Activated naive CD4-positive, alpha-beta T cell treated with anti-CD3 and anti-CD28 coated beads, Interleukin-2, amount 10 ng/mL, durations not matched to agents 7 days and 5 days (primary cell): ENCODE measurements around the gene WDR88.
A peak's percentile ranks its signal among the peaks of the same experiment; 100 is the strongest.

Experiments
- CTCF ChIA-PET: fragments of 350-600 bp; sonication (Branson Sonifier 250); formaldehyde crosslinking; loops from one replicate; lab custom pipeline; 2021; ENCODE audit warnings: antibody characterized with exemption; lab: Charles Lee
- DNase-seq: peaks from one replicate; pipeline ENCODE4 v3.0.0-alpha.2; 2020
- H3K27ac Mint-ChIP-seq: one replicate; pipeline ENCODE4 v1.8.0; 2021; ENCODE audit warnings: mild to moderate bottlenecking, moderate library complexity, mixed read lengths
- H3K27me3 Mint-ChIP-seq: one replicate; pipeline ENCODE4 v1.8.0; 2021; ENCODE audit warnings: mild to moderate bottlenecking, mixed read lengths
- H3K36me3 Mint-ChIP-seq: one replicate; pipeline ENCODE4 v1.8.0; 2021; ENCODE audit warnings: mixed read lengths
- H3K4me1 Mint-ChIP-seq: one replicate; pipeline ENCODE4 v1.8.0; 2021; ENCODE audit warnings: mixed read lengths
- H3K4me3 Mint-ChIP-seq: one replicate; pipeline ENCODE4 v1.8.0; 2021; ENCODE audit warnings: mild to moderate bottlenecking, moderate library complexity, mixed read lengths
- H3K9me3 Mint-ChIP-seq: one replicate; pipeline ENCODE4 v1.8.0; 2021; ENCODE audit warnings: mixed read lengths

The WDR88 gene, protein sequence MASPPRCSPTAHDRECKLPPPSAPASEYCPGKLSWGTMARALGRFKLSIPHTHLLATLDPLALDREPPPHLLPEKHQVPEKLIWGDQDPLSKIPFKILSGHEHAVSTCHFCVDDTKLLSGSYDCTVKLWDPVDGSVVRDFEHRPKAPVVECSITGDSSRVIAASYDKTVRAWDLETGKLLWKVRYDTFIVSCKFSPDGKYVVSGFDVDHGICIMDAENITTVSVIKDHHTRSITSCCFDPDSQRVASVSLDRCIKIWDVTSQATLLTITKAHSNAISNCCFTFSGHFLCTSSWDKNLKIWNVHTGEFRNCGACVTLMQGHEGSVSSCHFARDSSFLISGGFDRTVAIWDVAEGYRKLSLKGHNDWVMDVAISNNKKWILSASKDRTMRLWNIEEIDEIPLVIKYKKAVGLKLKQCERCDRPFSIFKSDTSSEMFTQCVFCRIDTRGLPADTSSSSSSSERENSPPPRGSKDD

DNA sequence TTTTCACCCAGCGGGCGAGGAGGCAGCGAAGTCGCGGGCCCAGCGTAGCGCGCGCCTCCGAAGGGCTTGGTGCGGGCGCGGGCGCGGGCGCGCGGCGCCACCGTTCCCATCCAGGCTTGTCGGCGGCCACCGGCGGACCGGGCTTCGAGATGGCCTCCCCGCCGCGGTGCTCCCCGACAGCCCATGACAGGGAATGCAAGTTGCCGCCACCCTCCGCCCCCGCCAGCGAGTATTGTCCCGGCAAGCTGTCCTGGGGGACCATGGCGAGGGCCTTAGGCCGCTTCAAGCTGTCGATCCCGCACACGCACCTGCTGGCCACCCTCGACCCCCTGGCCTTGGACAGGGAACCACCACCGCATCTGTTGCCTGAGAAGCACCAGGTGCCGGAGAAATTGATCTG is at the start of gene WDR88:
WDR88 (plus strand) TSS at position 94 of the 400 bp plus-strand sequence; CDS start at position 150, 56 bp downstream.
- CTCF ChIA-PET, result interaction anchor here (1.0 to 1.7 kb wide), 2 partner anchors 52 to 156 kb away, joined by 4 read pairs; no protein-coding TSS in a partner anchor
- Mint-ChIP-seq H3K27ac (no peak within 1 kb of the TSS), H3K4me1 (peaks cover 6% of the 10 kb centered on the region), H3K4me3 (no peak within 1 kb of the TSS), H3K9me3 (no peaks in the 10 kb centered on the region), H3K27me3 (no peaks in the 10 kb centered on the region), H3K36me3 (peaks cover 20% of the 10 kb centered on the region)
- no peak for DNase-seq

DNA sequence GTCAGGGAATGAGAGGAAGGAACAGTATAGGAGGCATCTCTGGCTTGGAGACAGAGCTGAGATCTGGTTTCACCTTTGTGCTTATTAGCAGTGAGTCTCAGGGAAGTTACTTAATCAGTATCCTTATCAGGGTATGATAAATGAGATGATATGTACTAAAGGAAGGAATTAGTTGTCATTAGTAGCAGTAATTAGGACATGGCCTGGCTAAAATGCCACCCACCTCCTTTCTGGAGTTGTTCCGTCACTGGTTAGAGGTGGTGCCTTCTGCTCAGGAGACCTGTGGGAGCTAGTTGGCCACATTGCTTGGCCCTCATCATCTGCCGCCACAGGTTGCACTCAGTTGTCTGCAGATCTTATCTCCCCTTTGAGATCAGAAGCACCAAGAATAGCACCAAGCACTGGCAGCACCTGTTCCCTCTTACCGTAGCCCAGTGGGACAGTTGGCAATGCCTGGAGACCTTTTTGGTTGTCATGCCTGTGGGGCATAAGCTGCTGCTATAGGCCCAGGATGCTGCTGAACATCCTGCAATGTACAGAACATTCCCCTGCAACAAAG is 46.3 kb upstream of the WDR88 start:
- CTCF ChIA-PET, result interaction anchor here (0.6 kb wide), 1 partner anchor 33 kb away, joined by 4 read pairs; no protein-coding TSS in a partner anchor
- no peak for DNase-seq
- no peak overlapping the region for H3K27ac Mint-ChIP-seq

DNA sequence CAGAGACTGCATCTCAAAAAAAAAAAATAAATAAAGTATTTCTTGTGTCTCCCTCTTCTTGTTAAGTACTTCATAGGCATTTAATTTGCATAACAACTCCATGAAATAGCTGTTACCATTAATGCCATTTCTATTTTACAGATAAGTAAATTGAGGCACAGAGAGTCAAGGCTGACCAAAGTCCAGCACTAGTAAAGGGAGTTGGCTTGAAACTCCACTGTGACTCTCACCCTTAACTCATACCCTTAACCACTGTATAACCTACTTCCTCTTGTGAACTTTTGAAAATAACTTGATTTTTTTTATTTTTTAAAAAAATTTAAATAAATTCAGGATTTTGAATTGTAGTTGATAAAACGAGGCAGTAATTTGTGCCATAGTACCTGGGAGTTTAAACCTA is 45.0 kb upstream of the WDR88 start:
- DNase-seq, result no peak
- Mint-ChIP-seq H3K27ac (no peak overlapping the region), H3K27me3 (no peaks in the 10 kb centered on the region), H3K4me3 (no peak overlapping the region), H3K9me3 (no peaks in the 10 kb centered on the region), H3K36me3 (peaks cover 15% of the 10 kb centered on the region), H3K4me1 (peaks cover 12% of the 10 kb centered on the region)
- CTCF ChIA-PET, result no interaction called here

More for the DNA sequence above, 46.3 kb upstream of the WDR88 start:
- Mint-ChIP-seq H3K36me3 (peaks cover 12% of the 10 kb centered on the region), H3K4me1 (peaks cover 25% of the 10 kb centered on the region), H3K27me3 (no peaks in the 10 kb centered on the region), H3K9me3 (no peaks in the 10 kb centered on the region), H3K4me3 (no peak overlapping the region)

- Mint-ChIP-seq H3K36me3 (peaks cover 27% of the 10 kb centered on the region), H3K27ac (no peak overlapping the region), H3K9me3 (no peaks in the 10 kb centered on the region), H3K4me3 (no peak overlapping the region), H3K4me1 (peaks cover 3% of the 10 kb centered on the region), H3K27me3 (no peaks in the 10 kb centered on the region)
- CTCF ChIA-PET, result no interaction called here
- no peak for DNase-seq
These were observed 42.9 kb upstream of the WDR88 start for GRCh38 chr19:33089010-33089409.

DNA sequence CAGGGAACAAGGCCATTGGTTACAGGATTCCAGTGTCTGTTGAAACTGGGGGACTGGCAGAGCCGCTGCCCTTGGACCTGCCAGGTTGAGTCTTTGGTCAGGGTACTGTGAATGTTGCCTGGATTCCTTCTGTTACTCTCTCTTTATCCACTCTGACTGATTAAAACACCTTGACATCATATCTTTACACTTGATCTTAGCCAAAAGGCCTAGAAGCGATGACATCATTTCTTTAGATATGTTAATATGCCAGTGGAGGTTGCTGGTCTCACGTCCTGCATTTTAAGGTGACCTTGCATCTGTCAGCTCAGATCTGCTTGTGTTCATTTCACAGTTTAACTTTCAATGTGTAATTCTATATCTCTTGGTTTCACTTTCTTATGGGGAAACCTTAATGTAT is 41.7 kb upstream of the WDR88 start:
- Mint-ChIP-seq H3K9me3 (no peaks in the 10 kb centered on the region), H3K4me3 (no peak overlapping the region), H3K4me1 (no peaks in the 10 kb centered on the region), H3K27ac (no peak overlapping the region), H3K27me3 (no peaks in the 10 kb centered on the region), H3K36me3 (peaks cover 35% of the 10 kb centered on the region)
- DNase-seq, result no peak
- CTCF ChIA-PET, result no interaction called here

DNA sequence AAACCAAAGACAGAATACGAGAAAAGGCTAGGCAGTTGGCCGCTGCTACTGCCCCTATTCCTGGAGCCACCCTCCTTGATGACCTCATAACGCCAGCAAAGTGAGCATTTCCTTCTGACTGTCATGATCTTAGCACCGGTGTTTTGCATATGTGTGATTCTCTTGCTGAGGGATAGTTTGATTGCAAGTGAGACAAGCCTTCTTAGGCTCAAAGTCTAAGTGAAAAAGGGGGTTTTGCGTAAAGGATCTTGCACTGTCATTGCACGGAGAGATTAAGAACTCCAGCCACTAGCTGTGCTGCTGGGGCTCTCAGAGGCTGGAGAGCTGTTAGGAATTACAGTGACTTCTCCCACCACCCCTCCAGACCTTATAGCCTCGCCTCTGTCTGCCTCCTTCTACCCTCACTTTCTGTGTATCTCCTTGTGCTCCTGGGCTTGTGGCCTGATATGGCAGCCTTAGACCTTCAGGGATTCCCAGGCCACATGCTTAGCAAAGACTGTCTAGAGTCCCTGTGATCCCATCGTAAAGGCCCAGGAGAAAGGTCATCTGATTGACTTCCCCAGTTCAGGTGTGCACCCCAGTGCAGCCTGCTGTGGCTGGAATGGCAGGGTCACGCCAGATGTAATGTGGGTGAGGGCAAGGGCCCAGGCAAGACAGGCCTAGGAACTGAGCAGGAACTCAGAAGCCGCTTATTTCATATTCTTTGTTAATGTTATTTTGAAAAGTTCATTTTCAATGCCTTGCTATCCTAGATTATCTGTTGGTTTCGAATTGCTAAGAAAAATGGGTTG is 38.3 kb upstream of the WDR88 start:
- Mint-ChIP-seq H3K4me1 (no peaks in the 10 kb centered on the region), H3K4me3 (no peak overlapping the region), H3K36me3 (peaks cover 57% of the 10 kb centered on the region), H3K9me3 (no peaks in the 10 kb centered on the region), H3K27me3 (no peaks in the 10 kb centered on the region), H3K27ac (no peak overlapping the region)
- CTCF ChIA-PET, result no interaction called here
- no peak for DNase-seq

DNA sequence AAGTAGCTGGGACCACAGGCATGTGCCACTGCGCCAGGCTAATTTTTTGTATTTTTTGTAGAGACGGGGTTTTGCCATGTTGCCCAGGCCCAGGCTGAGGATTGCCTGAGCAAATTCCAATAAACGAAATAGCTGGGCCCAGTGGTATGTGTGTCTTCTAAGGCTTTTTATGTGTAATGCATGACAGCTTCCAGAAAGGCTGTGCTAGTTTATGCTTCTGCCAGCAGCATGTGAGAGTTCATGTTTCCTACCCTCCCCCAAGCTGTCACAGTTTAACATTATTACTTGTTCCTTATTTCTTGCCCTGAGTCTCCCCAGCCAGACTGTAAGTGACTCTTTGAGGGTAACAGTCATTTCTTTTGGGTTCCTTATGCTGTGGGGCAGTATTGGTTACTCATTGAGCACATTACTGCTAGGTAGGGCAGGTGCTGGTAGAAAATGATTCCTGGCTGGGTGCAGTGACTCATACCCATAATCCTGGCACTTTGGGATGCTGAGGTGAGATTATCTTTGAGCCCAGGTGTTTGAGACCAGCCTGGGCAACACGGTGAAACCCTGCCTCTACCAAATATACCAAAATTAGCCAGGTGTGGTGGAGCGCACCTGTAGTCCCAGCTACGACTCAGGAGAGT is 37.4 kb upstream of the WDR88 start:
- Mint-ChIP-seq H3K36me3 (peaks cover 57% of the 10 kb centered on the region), H3K9me3 (no peaks in the 10 kb centered on the region), H3K27ac (peak overlapping the region; percentile 62), H3K4me1 (no peaks in the 10 kb centered on the region), H3K27me3 (no peaks in the 10 kb centered on the region), H3K4me3 (no peak overlapping the region)
- CTCF ChIA-PET, result no interaction called here
- DNase-seq, result no peak

GRCh38 chr19:33096005-33096404 is 35.9 kb upstream of the WDR88 start:
- Mint-ChIP-seq H3K27ac (no peak overlapping the region), H3K36me3 (peaks cover 54% of the 10 kb centered on the region), H3K27me3 (no peaks in the 10 kb centered on the region), H3K9me3 (no peaks in the 10 kb centered on the region), H3K4me3 (no peak overlapping the region), H3K4me1 (no peaks in the 10 kb centered on the region)
- CTCF ChIA-PET, result interaction anchor here (1.1 kb wide), 1 partner anchor 120 kb away, joined by 3 read pairs; no protein-coding TSS in a partner anchor
- DNase-seq, result no peak

DNA sequence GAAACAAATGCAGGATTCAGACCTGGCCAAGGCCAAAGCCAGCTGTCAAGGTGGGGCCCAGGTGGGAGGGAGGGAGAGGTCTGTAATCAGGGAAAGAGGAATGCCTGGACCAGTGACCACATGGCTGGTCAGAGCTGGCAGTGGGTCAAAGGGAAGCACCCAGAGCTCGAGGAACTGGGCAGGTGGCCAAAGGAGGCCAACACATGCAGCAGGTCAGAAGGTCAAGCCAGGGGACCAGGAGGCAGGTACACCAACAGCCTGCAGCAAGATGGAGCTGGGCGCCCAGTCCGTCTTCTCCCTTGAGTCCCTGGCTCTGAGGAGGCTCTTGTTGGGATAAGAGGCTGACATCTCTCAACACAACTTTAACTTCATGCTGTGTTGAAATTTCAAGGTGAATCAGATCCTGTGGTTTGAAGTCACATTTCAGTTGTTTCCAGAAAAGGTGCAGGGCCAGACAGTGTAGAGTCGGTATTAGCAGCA is 33.8 kb upstream of the WDR88 start:
- Mint-ChIP-seq H3K4me3 (no peak overlapping the region), H3K4me1 (no peaks in the 10 kb centered on the region), H3K9me3 (no peaks in the 10 kb centered on the region), H3K27me3 (no peaks in the 10 kb centered on the region), H3K36me3 (peaks cover 60% of the 10 kb centered on the region), H3K27ac (no peak overlapping the region)
- CTCF ChIA-PET, result no interaction called here
- DNase-seq, result no peak

DNA sequence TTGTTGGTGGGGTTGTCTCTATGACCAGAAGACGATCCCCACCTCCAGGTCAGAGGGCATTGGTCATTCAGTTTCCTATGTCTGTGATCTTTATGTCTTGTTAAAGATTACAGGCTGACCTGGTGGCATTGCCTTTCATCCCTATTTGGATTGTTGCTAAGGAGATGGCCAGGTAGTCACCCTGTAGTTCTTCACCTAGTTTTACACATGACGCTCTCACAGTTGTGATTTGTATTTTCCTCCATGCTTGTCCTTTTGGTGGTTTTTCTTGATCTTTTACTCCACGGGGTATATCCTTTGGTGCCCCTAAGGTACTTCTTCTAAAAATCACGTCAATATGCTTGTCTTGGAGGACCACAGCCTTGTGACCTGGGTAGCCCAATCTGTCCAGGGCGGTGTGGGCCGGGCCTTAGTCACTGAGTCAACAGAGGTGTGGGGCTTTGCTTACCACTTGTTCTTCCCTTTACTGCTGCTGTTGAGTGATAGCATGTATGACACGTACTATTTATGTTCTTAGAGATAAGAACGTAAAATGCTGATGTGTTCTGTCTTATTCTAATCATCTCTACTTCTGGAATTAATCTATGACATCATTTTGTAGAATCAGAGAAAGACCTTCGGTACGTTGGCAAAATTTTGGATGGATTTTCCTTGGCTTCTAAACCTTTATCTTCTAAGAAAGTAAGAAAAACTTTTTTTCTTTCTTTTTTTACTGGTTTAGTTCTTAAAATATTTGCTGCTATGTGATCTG is 30.8 kb upstream of the WDR88 start:
- Mint-ChIP-seq H3K4me1 (no peaks in the 10 kb centered on the region), H3K9me3 (no peaks in the 10 kb centered on the region), H3K27me3 (no peaks in the 10 kb centered on the region), H3K4me3 (no peak overlapping the region), H3K27ac (no peak overlapping the region), H3K36me3 (peaks cover 45% of the 10 kb centered on the region)
- DNase-seq, result no peak
- CTCF ChIA-PET, result no interaction called here

- no peak overlapping the region for H3K4me3 Mint-ChIP-seq
- H3K9me3 Mint-ChIP-seq, result no peaks in the 10 kb centered on the region
- no peaks in the 10 kb centered on the region for H3K27me3 Mint-ChIP-seq
- no peak overlapping the region for H3K27ac Mint-ChIP-seq
- CTCF ChIA-PET, result interaction anchor here (1.7 kb wide), 1 partner anchor 127 kb away, joined by 4 read pairs; no protein-coding TSS in a partner anchor
- no peak for DNase-seq
- H3K4me1 Mint-ChIP-seq, result no peaks in the 10 kb centered on the region
- H3K36me3 Mint-ChIP-seq, result peaks cover 41% of the 10 kb centered on the region
These were observed 29.0 kb upstream of the WDR88 start for GRCh38 chr19:33102893-33103292.

GRCh38 chr19:33108161-33108560 is 23.8 kb upstream of the WDR88 start:
- no peaks in the 10 kb centered on the region for H3K27me3 Mint-ChIP-seq
- no peak overlapping the region for H3K27ac Mint-ChIP-seq
- peaks cover 39% of the 10 kb centered on the region for H3K36me3 Mint-ChIP-seq
- no peaks in the 10 kb centered on the region for H3K4me1 Mint-ChIP-seq
- H3K4me3 Mint-ChIP-seq, result no peak overlapping the region
- no peaks in the 10 kb centered on the region for H3K9me3 Mint-ChIP-seq
- DNase-seq, result no peak
- CTCF ChIA-PET, result interaction anchor here (1.3 kb wide), 1 partner anchor 132 kb away, joined by 6 read pairs; no protein-coding TSS in a partner anchor
